Hepatocyte (in vitro differentiated cells): ENCODE results near the gene KDM4B. TPM values are rescaled to one million over a fixed set of nuclear protein-coding genes. Genes with fewer than 3 reads are reported as not detected.

Experiments used
- DNase-seq: peaks from one replicate; pipeline ENCODE4 v3.0.0-alpha.2; 2016; ENCODE audit warnings: low spot score
- H2AFZ ChIP-seq: fragments of 200-600 bp; sonication (generic); 2 replicates; pipeline ENCODE4 v1.6.0; 2016; ENCODE audit warnings: antibody characterized with exemption, mild to moderate bottlenecking
- H3K27ac ChIP-seq: fragments of 200-600 bp; sonication (generic); 2 replicates; pipeline ENCODE4 v1.5.1; 2016; ENCODE audit warnings: mild to moderate bottlenecking
- H3K27me3 ChIP-seq: fragments of 200-600 bp; sonication (generic); 2 replicates; pipeline ENCODE4 v1.6.1; 2016
- H3K36me3 ChIP-seq: fragments of 200-600 bp; sonication (generic); replicated peaks from 2 replicates; pipeline ENCODE4 v1.5.1; 2016; ENCODE audit warnings: low read depth; ENCODE audit not compliant: insufficient read depth
- H3K4me1 ChIP-seq: fragments of 200-600 bp; sonication (generic); 2 replicates; pipeline ENCODE4 v1.5.1; 2016; ENCODE audit warnings: mild to moderate bottlenecking, moderate library complexity; ENCODE audit not compliant: insufficient read depth
- H3K4me2 ChIP-seq: fragments of 200-600 bp; sonication (generic); 2 replicates; pipeline ENCODE4 v1.6.0; 2016
- H3K4me3 ChIP-seq: fragments of 200-600 bp; sonication (generic); 2 replicates; pipeline ENCODE4 v1.5.1; 2016; ENCODE audit warnings: mild to moderate bottlenecking
- H3K79me2 ChIP-seq: fragments of 200-600 bp; sonication (generic); 2 replicates; pipeline ENCODE4 v1.6.0; 2017; ENCODE audit warnings: mild to moderate bottlenecking
- H3K9me2 ChIP-seq: fragments of 200-600 bp; sonication (generic); replicated peaks from 2 replicates; pipeline ENCODE4 v1.6.0; 2017; ENCODE audit warnings: mild to moderate bottlenecking; ENCODE audit not compliant: insufficient read depth
- H3K9me3 ChIP-seq: fragments of 200-600 bp; sonication (generic); 2 replicates; pipeline ENCODE4 v1.5.1; 2016; ENCODE audit warnings: low read depth, mild to moderate bottlenecking
- H4K20me1 ChIP-seq: fragments of 200-600 bp; sonication (generic); 2 replicates; pipeline ENCODE4 v1.6.0; 2016; ENCODE audit warnings: mild to moderate bottlenecking; ENCODE audit not compliant: insufficient read depth, poor library complexity, severe bottlenecking
- EZH2 ChIP-seq: fragments of 200-600 bp; sonication (generic); IDR thresholded peaks from 2 replicates; pipeline ENCODE4 v1.6.1; 2016; ENCODE audit warnings: antibody characterized with exemption, mild to moderate bottlenecking, borderline replicate concordance
- EZH2phosphoT487 ChIP-seq: fragments of 200-600 bp; sonication (generic); IDR thresholded peaks from one replicate; pipeline ENCODE4 v1.6.1; 2018; ENCODE audit warnings: antibody characterized with exemption, mild to moderate bottlenecking, low read depth, moderate library complexity; ENCODE audit not compliant: unreplicated experiment, severe bottlenecking
- WGBS: methylation state at CpG from one replicate; pipeline ENCODE4 v1.1.6; 2016; ENCODE audit warnings: low lambda C conversion rate; ENCODE audit errors: missing lambda C conversion rate; 5-methylcytosine and 5-hydroxymethylcytosine counted together
- polyA plus RNA-seq: library from polyadenylated mRNA; unstranded; fragments of >200 nt; fragmentation: Nextera tagmentation; extraction: Ambion mirVana; gene quantifications from 2 replicates; pipeline ENCODE4 v1.2.1, GENCODE V29; 2016
- total RNA-seq: library from RNA; depleted of rRNA; stranded (reverse); fragments of >200 nt; gene quantifications from 2 replicates; pipeline ENCODE4 v1.2.3, GENCODE V29; 2014
- TF ChIP-seq, protein P1 (sequence below): fragments of 200-600 bp; sonication (generic); IDR thresholded peaks from 2 replicates; pipeline ENCODE4 v1.5.1; 2016; ENCODE audit warnings: antibody characterized with exemption, mild to moderate bottlenecking; ENCODE audit not compliant: poor library complexity

Gene KDM4B
- total and polyA plus RNA-seq, 2 experiments from 2014 or later, result 22.2 to 29.6 TPM

- WGBS, result 54% methylated on average over 9 of the region's 9 CpGs
- Histone ChIP-seq H3K9me2 (no peaks in the 10 kb centered on the region), H3K36me3 (no peaks in the 10 kb centered on the region), H3K4me3 (no peak overlapping the region), H3K9me3 (no peaks in the 10 kb centered on the region), H3K79me2 (peaks cover 98% of the 10 kb centered on the region), H2AFZ (no peak overlapping the region), H3K4me2 (peak overlapping the region; percentile 65), H4K20me1 (peaks cover 90% of the 10 kb centered on the region), H3K27me3 (no peaks in the 10 kb centered on the region), H3K27ac (peak overlapping the region; percentile 66), H3K4me1 (peaks cover 15% of the 10 kb centered on the region)
- DNase-seq, result no peak
- no peak for TF ChIP-seq EZH2phosphoT487
- TF ChIP-seq EZH2, result no peak
- TF ChIP-seq, protein P1, sequence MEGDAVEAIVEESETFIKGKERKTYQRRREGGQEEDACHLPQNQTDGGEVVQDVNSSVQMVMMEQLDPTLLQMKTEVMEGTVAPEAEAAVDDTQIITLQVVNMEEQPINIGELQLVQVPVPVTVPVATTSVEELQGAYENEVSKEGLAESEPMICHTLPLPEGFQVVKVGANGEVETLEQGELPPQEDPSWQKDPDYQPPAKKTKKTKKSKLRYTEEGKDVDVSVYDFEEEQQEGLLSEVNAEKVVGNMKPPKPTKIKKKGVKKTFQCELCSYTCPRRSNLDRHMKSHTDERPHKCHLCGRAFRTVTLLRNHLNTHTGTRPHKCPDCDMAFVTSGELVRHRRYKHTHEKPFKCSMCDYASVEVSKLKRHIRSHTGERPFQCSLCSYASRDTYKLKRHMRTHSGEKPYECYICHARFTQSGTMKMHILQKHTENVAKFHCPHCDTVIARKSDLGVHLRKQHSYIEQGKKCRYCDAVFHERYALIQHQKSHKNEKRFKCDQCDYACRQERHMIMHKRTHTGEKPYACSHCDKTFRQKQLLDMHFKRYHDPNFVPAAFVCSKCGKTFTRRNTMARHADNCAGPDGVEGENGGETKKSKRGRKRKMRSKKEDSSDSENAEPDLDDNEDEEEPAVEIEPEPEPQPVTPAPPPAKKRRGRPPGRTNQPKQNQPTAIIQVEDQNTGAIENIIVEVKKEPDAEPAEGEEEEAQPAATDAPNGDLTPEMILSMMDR, result no peak
Measured at GRCh38 chr19:4991538-4991937, 22.6 kb downstream of the KDM4B start.

DNA sequence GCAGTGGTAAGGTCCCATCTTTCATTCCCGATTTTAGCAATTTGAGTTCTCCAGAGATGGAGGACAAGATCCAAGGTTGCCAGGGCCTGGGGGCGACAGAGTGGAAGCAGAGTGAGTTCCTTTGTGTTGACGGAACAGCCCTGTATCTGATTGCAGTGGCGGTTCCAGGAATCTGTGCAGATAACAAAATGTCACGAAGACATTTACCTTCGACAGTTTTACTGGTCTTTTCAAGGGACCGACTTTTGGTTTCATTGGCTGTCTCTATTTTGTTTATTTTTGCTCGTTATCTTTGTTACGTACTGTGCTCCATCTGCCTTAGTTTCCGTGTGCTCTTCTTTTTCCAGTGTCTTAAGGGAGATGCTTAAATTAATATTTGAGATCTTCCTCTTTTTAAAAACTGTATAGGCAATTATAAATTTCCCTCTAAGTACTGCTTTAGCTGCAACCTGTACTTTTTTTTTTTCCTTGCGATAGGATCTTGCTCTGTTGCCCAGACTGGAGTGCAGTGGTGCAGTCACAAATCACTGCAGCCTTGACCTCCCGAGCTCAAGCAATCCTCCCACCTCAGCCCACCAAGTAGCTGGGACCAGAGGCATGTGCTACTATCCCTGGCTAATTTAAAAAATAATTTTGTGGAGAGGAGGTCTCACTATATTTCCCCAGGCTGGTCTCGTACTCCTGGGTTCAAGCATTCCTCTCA, 23.2 kb downstream of the KDM4B start:
- Histone ChIP-seq H3K27ac (peak overlapping the region; percentile 66), H3K9me3 (no peaks in the 10 kb centered on the region), H3K27me3 (no peaks in the 10 kb centered on the region), H3K4me3 (no peak overlapping the region), H2AFZ (no peak overlapping the region), H3K4me2 (peak overlapping the region; percentile 65), H3K4me1 (peaks cover 9% of the 10 kb centered on the region), H3K79me2 (peaks cover 99% of the 10 kb centered on the region), H3K36me3 (no peaks in the 10 kb centered on the region), H3K9me2 (no peaks in the 10 kb centered on the region), H4K20me1 (peaks cover 86% of the 10 kb centered on the region)
- no peak for TF ChIP-seq EZH2
- TF ChIP-seq, protein P1, result no peak
- TF ChIP-seq EZH2phosphoT487, result no peak
- DNase-seq, result no peak
- 40% methylated on average over 13 of the region's 13 CpGs for WGBS

- Histone ChIP-seq H4K20me1 (peaks cover 80% of the 10 kb centered on the region), H3K4me1 (no peaks in the 10 kb centered on the region), H2AFZ (no peak overlapping the region), H3K9me2 (no peaks in the 10 kb centered on the region), H3K9me3 (no peaks in the 10 kb centered on the region), H3K79me2 (peaks cover 100% of the 10 kb centered on the region), H3K4me2 (no peak overlapping the region), H3K27ac (no peak overlapping the region), H3K27me3 (no peaks in the 10 kb centered on the region), H3K4me3 (no peak overlapping the region), H3K36me3 (no peaks in the 10 kb centered on the region)
- no peak for DNase-seq
- TF ChIP-seq EZH2 (no peak), EZH2phosphoT487 (no peak)
- TF ChIP-seq, protein P1, result no peak
- WGBS, result 95% methylated on average over 3 of the region's 3 CpGs
Measured at GRCh38 chr19:4993683-4994082, 24.8 kb downstream of the KDM4B start.
